ENCODE results near the gene TRPV3. TPM values are rescaled to one million over a fixed set of nuclear protein-coding genes. Genes with fewer than 3 reads are reported as not detected.

TRPV3 gene
- total and polyA plus RNA-seq, 4 donors = 2.2 to 5.4 (median 3.7) TPM

GRCh38 chr17:3536716-3537115, 20.9 kb downstream of the TRPV3 start:
- peaks cover 28% of the 10 kb centered on the region for H3K4me1 ChIP-seq (ENCODE audit: control insufficient read depth, insufficient read depth, low read length)
- 77% methylated on average over 3 of the region's 5 CpGs for WGBS (ENCODE audit: insufficient coverage)
- H3K4me3 ChIP-seq (ENCODE audit: low read depth, low read length) = no peak overlapping the region
- H3K27ac ChIP-seq (ENCODE audit: low read depth, low read length) = peak overlapping the region; percentile 43
- peaks cover under 1% of the 10 kb centered on the region for H3K36me3 ChIP-seq (ENCODE audit: control insufficient read depth, insufficient read depth, low read length)
- no peaks in the 10 kb centered on the region for H3K27me3 ChIP-seq (ENCODE audit: control insufficient read depth, insufficient read depth, low read length)
- H3K9me3 ChIP-seq (ENCODE audit: control insufficient read depth, insufficient read depth, low read length) = no peaks in the 10 kb centered on the region
- DNase-seq (ENCODE audit: low read depth in 4 of 6, low spot score in 6 of 6) = peak in 1 of 6 donors; percentile 32

GRCh38 chr17:3535253-3535995, 22.2 kb downstream of the TRPV3 start:
- WGBS (ENCODE audit: insufficient coverage) = 3% methylated on average over 43 of the region's 44 CpGs
- H3K4me3 ChIP-seq (ENCODE audit: low read depth, low read length) = peak overlapping the region; percentile 52
- H3K27ac ChIP-seq (ENCODE audit: low read depth, low read length) = peak overlapping the region; percentile 84
- no peaks in the 10 kb centered on the region for H3K9me3 ChIP-seq (ENCODE audit: control insufficient read depth, insufficient read depth, low read length)
- H3K27me3 ChIP-seq (ENCODE audit: control insufficient read depth, insufficient read depth, low read length) = no peaks in the 10 kb centered on the region
- peaks cover 2% of the 10 kb centered on the region for H3K36me3 ChIP-seq (ENCODE audit: control insufficient read depth, insufficient read depth, low read length)
- DNase-seq (ENCODE audit: low read depth in 4 of 6, low spot score in 6 of 6) = peak in 4 of 6 donors; percentile 43 to 93 (median 72)
- H3K4me1 ChIP-seq (ENCODE audit: control insufficient read depth, insufficient read depth, low read length) = peaks cover 41% of the 10 kb centered on the region

- Histone ChIP-seq H3K27me3 (ENCODE audit: control insufficient read depth, insufficient read depth, low read length) (no peaks in the 10 kb centered on the region), H3K4me3 (ENCODE audit: low read depth, low read length) (no peak overlapping the region), H3K4me1 (ENCODE audit: control insufficient read depth, insufficient read depth, low read length) (peaks cover 47% of the 10 kb centered on the region), H3K9me3 (ENCODE audit: control insufficient read depth, insufficient read depth, low read length) (no peaks in the 10 kb centered on the region), H3K27ac (ENCODE audit: low read depth, low read length) (peak overlapping the region; percentile 80), H3K36me3 (ENCODE audit: control insufficient read depth, insufficient read depth, low read length) (peaks cover 2% of the 10 kb centered on the region)
- peak in 1 of 6 donors; percentile 68 for DNase-seq (ENCODE audit: low read depth in 4 of 6, low spot score in 6 of 6)
- 67% methylated on average over 2 of the region's 3 CpGs for WGBS (ENCODE audit: insufficient coverage)
Observed at GRCh38 chr17:3534881-3535252, 22.7 kb downstream of the TRPV3 start.

- 100% methylated on average over 3 of the region's 5 CpGs for WGBS (ENCODE audit: insufficient coverage)
- DNase-seq (ENCODE audit: low read depth in 4 of 6, low spot score in 6 of 6) = no peak
- H3K27ac ChIP-seq (ENCODE audit: low read depth, low read length) = no peak overlapping the region
Observed at GRCh38 chr17:3533752-3534151, 23.9 kb downstream of the TRPV3 start.

GRCh38 chr17:3532859-3533142, 24.8 kb downstream of the TRPV3 start:
- no peak for DNase-seq (ENCODE audit: low read depth in 4 of 6, low spot score in 6 of 6)
- Histone ChIP-seq H3K9me3 (ENCODE audit: control insufficient read depth, insufficient read depth, low read length) (no peaks in the 10 kb centered on the region), H3K36me3 (ENCODE audit: control insufficient read depth, insufficient read depth, low read length) (peaks cover 4% of the 10 kb centered on the region), H3K27me3 (ENCODE audit: control insufficient read depth, insufficient read depth, low read length) (no peaks in the 10 kb centered on the region), H3K27ac (ENCODE audit: low read depth, low read length) (no peak overlapping the region), H3K4me3 (ENCODE audit: low read depth, low read length) (no peak overlapping the region), H3K4me1 (ENCODE audit: control insufficient read depth, insufficient read depth, low read length) (peaks cover 61% of the 10 kb centered on the region)
- WGBS (ENCODE audit: insufficient coverage) = 92% methylated on average over 10 of the region's 10 CpGs

More at GRCh38 chr17:3533752-3534151, 23.9 kb downstream of the TRPV3 start:
- no peaks in the 10 kb centered on the region for H3K27me3 ChIP-seq (ENCODE audit: control insufficient read depth, insufficient read depth, low read length)
- no peak overlapping the region for H3K4me3 ChIP-seq (ENCODE audit: low read depth, low read length)
- H3K36me3 ChIP-seq (ENCODE audit: control insufficient read depth, insufficient read depth, low read length) = peaks cover 2% of the 10 kb centered on the region
- H3K4me1 ChIP-seq (ENCODE audit: control insufficient read depth, insufficient read depth, low read length) = peaks cover 56% of the 10 kb centered on the region
- H3K9me3 ChIP-seq (ENCODE audit: control insufficient read depth, insufficient read depth, low read length) = no peaks in the 10 kb centered on the region

- 91% methylated on average over 32 of the region's 36 CpGs for WGBS (ENCODE audit: insufficient coverage)
- Histone ChIP-seq H3K27me3 (ENCODE audit: control insufficient read depth, insufficient read depth, low read length) (no peaks in the 10 kb centered on the region), H3K27ac (ENCODE audit: low read depth, low read length) (peak overlapping the region; percentile 91)
Observed at GRCh38 chr17:3532106-3532858, 25.3 kb downstream of the TRPV3 start.

GRCh38 chr17:3531266-3532101, 26.1 kb downstream of the TRPV3 start:
- H3K9me3 ChIP-seq (ENCODE audit: control insufficient read depth, insufficient read depth, low read length) = no peaks in the 10 kb centered on the region
- H3K27ac ChIP-seq (ENCODE audit: low read depth, low read length) = peak overlapping the region; percentile 91
- H3K27me3 ChIP-seq (ENCODE audit: control insufficient read depth, insufficient read depth, low read length) = no peaks in the 10 kb centered on the region
- H3K4me3 ChIP-seq (ENCODE audit: low read depth, low read length) = no peak overlapping the region
- WGBS (ENCODE audit: insufficient coverage) = 67% methylated on average over 19 of the region's 21 CpGs
- H3K4me1 ChIP-seq (ENCODE audit: control insufficient read depth, insufficient read depth, low read length) = peaks cover 59% of the 10 kb centered on the region
- peaks cover 6% of the 10 kb centered on the region for H3K36me3 ChIP-seq (ENCODE audit: control insufficient read depth, insufficient read depth, low read length)
- DNase-seq (ENCODE audit: low read depth in 4 of 6, low spot score in 6 of 6) = peak in 2 of 6 donors; percentile 8 to 86

More at GRCh38 chr17:3532106-3532858, 25.3 kb downstream of the TRPV3 start:
- no peak overlapping the region for H3K4me3 ChIP-seq (ENCODE audit: low read depth, low read length)
- peaks cover 61% of the 10 kb centered on the region for H3K4me1 ChIP-seq (ENCODE audit: control insufficient read depth, insufficient read depth, low read length)
- H3K36me3 ChIP-seq (ENCODE audit: control insufficient read depth, insufficient read depth, low read length) = peaks cover 6% of the 10 kb centered on the region
- no peaks in the 10 kb centered on the region for H3K9me3 ChIP-seq (ENCODE audit: control insufficient read depth, insufficient read depth, low read length)
- no peak for DNase-seq (ENCODE audit: low read depth in 4 of 6, low spot score in 6 of 6)

- H3K27me3 ChIP-seq (ENCODE audit: control insufficient read depth, insufficient read depth, low read length) = no peaks in the 10 kb centered on the region
- DNase-seq (ENCODE audit: low read depth in 4 of 6, low spot score in 6 of 6) = peak in 1 of 6 donors; percentile 73
- peaks cover 6% of the 10 kb centered on the region for H3K36me3 ChIP-seq (ENCODE audit: control insufficient read depth, insufficient read depth, low read length)
- WGBS (ENCODE audit: insufficient coverage) = 56% methylated on average over 28 of the region's 32 CpGs
- no peak overlapping the region for H3K4me3 ChIP-seq (ENCODE audit: low read depth, low read length)
- H3K27ac ChIP-seq (ENCODE audit: low read depth, low read length) = peak overlapping the region; percentile 91
- H3K9me3 ChIP-seq (ENCODE audit: control insufficient read depth, insufficient read depth, low read length) = no peaks in the 10 kb centered on the region
- peaks cover 46% of the 10 kb centered on the region for H3K4me1 ChIP-seq (ENCODE audit: control insufficient read depth, insufficient read depth, low read length)
Observed at GRCh38 chr17:3529817-3530741, 27.5 kb downstream of the TRPV3 start.

Measured in spinal cord (tissue), 10 donors.